GM12874 (cell line): Measurements from ENCODE around the gene ERC2.

Experiments
- CTCF ChIP-seq: IDR thresholded peaks from 2 replicates; pipeline ENCODE4 v1.5.1; 2011; ENCODE audit warnings: low read depth, mild to moderate bottlenecking, control low read depth, low read length, moderate library complexity; ENCODE audit not compliant: insufficient read depth

ERC2 gene

GRCh38 chr3:56468184-56469106 is at the start of gene ERC2:
TSS of gene ERC2 (minus strand) at chr3:56468467.
- TF ChIP-seq CTCF = no peak

GRCh38 chr3:56502738-56503137 is 34.5 kb upstream of the ERC2 start:
- no peak for TF ChIP-seq CTCF

GRCh38 chr3:56494679-56495322 is 26.5 kb upstream of the ERC2 start:
- peak; percentile 91 for TF ChIP-seq CTCF

GRCh38 chr3:56491566-56491965 is 23.3 kb upstream of the ERC2 start:
- no peak for TF ChIP-seq CTCF

- TF ChIP-seq CTCF = no peak
These were observed 20.7 kb upstream of the ERC2 start for GRCh38 chr3:56488812-56489600.

GRCh38 chr3:56484525-56485032 is 16.3 kb upstream of the ERC2 start:
- no peak for TF ChIP-seq CTCF

GRCh38 chr3:56484122-56484521 is 15.9 kb upstream of the ERC2 start:
- TF ChIP-seq CTCF = no peak
